Gastrocnemius medialis (tissue), 4 donors: Measurements from ENCODE around the gene NXN.

Experiments used
- CTCF ChIP-seq, 5 experiments: fragments of 450-650 bp in 3 of 5; fragments of 200-600 bp in 2 of 5; sonication (generic) in 2 of 5; IDR thresholded peaks in 4 of 5; conservative IDR thresholded peaks in 1 of 5; 1 replicate in 4 of 5; 2 replicates in 1 of 5; pipeline ENCODE4 v1.5.1; 2016 to 2019; ENCODE audit warnings: antibody characterized with exemption in 5 of 5, mild to moderate bottlenecking in 3 of 5, moderate library complexity in 3 of 5
- POLR2A ChIP-seq, 2 donors: fragments of 450-650 bp; IDR thresholded peaks; one replicate each; pipeline ENCODE4 v1.6.1; 2017; ENCODE audit warnings: antibody characterized with exemption in 2 of 2, mild to moderate bottlenecking in 2 of 2, moderate library complexity in 2 of 2

DNA sequence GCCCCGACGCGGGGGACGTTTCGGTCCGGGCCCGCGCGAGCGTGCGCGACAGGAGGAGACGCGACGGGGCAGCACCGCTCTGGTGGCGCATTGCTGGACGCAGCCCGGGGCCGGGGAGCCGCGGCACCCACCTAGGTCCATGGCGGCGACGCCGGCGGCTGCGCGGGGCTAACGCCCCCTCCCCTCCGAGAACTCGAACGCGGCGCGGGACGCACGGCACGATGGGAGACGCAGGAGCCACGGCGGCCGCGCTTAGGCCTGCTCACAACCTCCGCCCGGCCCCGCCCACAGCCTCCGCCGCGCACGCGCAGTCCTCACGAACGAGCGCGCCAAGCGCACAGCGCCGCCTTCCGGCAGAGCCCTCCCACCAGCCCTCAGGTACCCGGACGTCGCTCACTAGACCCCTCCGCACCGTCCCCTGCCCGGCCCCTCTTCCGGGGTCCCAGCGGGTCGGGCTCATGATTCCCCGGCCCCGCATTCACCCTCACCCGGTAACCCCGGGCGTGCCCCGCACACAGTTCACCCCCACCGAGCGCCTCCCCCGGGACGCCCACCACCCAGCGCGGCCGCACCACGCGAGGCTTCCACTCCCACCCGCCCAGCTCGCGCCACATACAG is 227.5 kb downstream of the NXN start, which contains the start of gene GEMIN4:
- TF ChIP-seq CTCF (IDR thresholded peaks at IDR 0.05 in 4 of 5, conservative IDR thresholded peaks at IDR 0.05 in 1 of 5) (peak; percentile 88 to 97 (median 94)), POLR2A (IDR thresholded peaks at IDR 0.05) (peak; percentile 70 to 73)
